Heart left ventricle (tissue), 16 donors: ENCODE results near the gene XPNPEP3. TPM values are rescaled to one million over a fixed set of nuclear protein-coding genes. Genes with fewer than 3 reads are reported as not detected.

ENCODE experiments used
- ATAC-seq, 4 donors: fragments of 200-7000 bp; cut with Tn5 transposase; one replicate each; pipeline ENCODE4 v1.9.1; 2020 to 2022; ENCODE audit warnings: moderate library complexity in 4 of 4, mild to moderate bottlenecking in 3 of 4, moderate number of reproducible peaks in 1 of 4
- DNase-seq, 5 donors: peaks; one replicate each; pipeline ENCODE4 v3.0.0-alpha.2; 2020
- H3K27ac ChIP-seq, 12 donors: fragments of 200-600 bp; sonication (generic) in 4 of 12; one replicate each; pipeline versions ENCODE4 v1.5.0 to v1.8.0; 2016 to 2022; ENCODE audit warnings: mild to moderate bottlenecking in 2 of 12
- H3K27me3 ChIP-seq, 9 donors: fragments of 200-600 bp; sonication (generic) in 2 of 9; one replicate each; pipeline versions ENCODE4 v1.5.1 to v1.8.0; 2016 to 2022; ENCODE audit warnings: mild to moderate bottlenecking in 3 of 9
- H3K36me3 ChIP-seq, 9 donors: fragments of 200-600 bp; sonication (generic) in 2 of 9; one replicate each; pipeline versions ENCODE4 v1.5.0 to v1.8.0; 2018 to 2022; ENCODE audit warnings: mild to moderate bottlenecking in 2 of 9
- H3K4me1 ChIP-seq, 12 donors: fragments of 200-600 bp; sonication (generic) in 4 of 12; one replicate each; pipeline versions ENCODE4 v1.5.0 to v1.8.0; 2016 to 2022; ENCODE audit warnings: mild to moderate bottlenecking in 3 of 12
- H3K4me3 ChIP-seq, 12 donors: fragments of 200-600 bp; sonication (generic) in 4 of 12; one replicate each; pipeline versions ENCODE4 v1.5.0 to v1.8.0; 2017 to 2022; ENCODE audit warnings: mild to moderate bottlenecking in 9 of 12, moderate library complexity in 4 of 12
- H3K9me3 ChIP-seq, 12 donors: fragments of 200-600 bp; sonication (generic) in 4 of 12; one replicate each; pipeline versions ENCODE4 v1.5.0 to v1.8.0; 2016 to 2022; ENCODE audit warnings: mild to moderate bottlenecking in 1 of 12
- POLR2A ChIP-seq, 2 donors: fragments of 450-650 bp; IDR thresholded peaks; one replicate each; pipeline ENCODE4 v1.6.1; 2017; ENCODE audit warnings: antibody characterized with exemption in 2 of 2, mild to moderate bottlenecking in 2 of 2, moderate library complexity in 2 of 2
- WGBS, 4 donors: extraction: QIAGEN DNeasy Blood & Tissue Kit in 2 of 4; methylation state at CpG; one replicate each; pipeline versions ENCODE4 v1.1.5 to v1.1.7; 2013 to 2018; 5-methylcytosine and 5-hydroxymethylcytosine counted together
- intact Hi-C, 10 donors: fragments of 100-400 bp; cut with DNase I; formaldehyde crosslinking; loops; one replicate each; pipeline versions ENCODE4 v1.11.1 to v1.14.2; 2022
- polyA plus RNA-seq, 2 donors: library from polyadenylated mRNA; stranded (reverse); fragments of 200-250 nt; gene quantifications; one replicate each; pipeline ENCODE4 v1.2.3, GENCODE V29; 2013
- total RNA-seq, 9 donors: library from RNA; depleted of rRNA in 2 of 9; stranded (reverse); fragments of >200 nt in 2 of 9; fragmentation: NEBNext Ultra II Directional in 3 of 9; extraction: Animal tissue kit (Norgen Biotek cat#: 25700) in 3 of 9; gene quantifications; one replicate each; pipeline versions ENCODE4 v1.1.0 to v1.2.4, GENCODE V29; 2016 to 2023
- TF ChIP-seq, protein P1 (sequence below), 12 donors: fragments of 200-600 bp; sonication (generic) in 4 of 12; IDR thresholded peaks; one replicate each; pipeline versions ENCODE4 v1.5.0 to v1.8.0; 2018 to 2022; ENCODE audit warnings: antibody characterized with exemption in 12 of 12, mild to moderate bottlenecking in 5 of 12
- donor health status: ischemic (EF 13 %, LVEDD 7.1; RV severe dilation, severe dysfunction).
- donor health status: healthy with polysubstance abuse.
- donor health status: DM: no; HTN: yes; CAD: no.
- donor health status: DM: no; HTN: no; CAD: no.
- donor health status: ischemic (EF 25% LVEDD 6.9; RV normal size, moderate dysfunction).
- donor health status: ischemic (EF 25% LVEDD 5.7; RV mildly dilated, moderate dysfunction).
- donor health status: healthy.
- donor health status: DM: yes; HTN: yes; CAD: no.
- donor health status: ischemic (EF 35%, LVEDD 5.7; RV mildly dilated, moderate dysfunction).
- donor health status: nonischemic (EF 11% LVEDD 7.7; RV severe dilation, severe dysfunction).
- donor health status: DM: yes; HTN: yes; CAD: no.
- donor health status: PGD.
- donor health status: ischemic (EF 29% LVEDD 5.4; RV normal size, mild dysfunction).
- donor health status: nonischemic (EF 23%, LVEDD 6.1; RV moderate dilation, normal function).

XPNPEP3 gene
- total and polyA plus RNA-seq, 11 donors: 5.1 to 37.9 (median 22.5) TPM

DNA sequence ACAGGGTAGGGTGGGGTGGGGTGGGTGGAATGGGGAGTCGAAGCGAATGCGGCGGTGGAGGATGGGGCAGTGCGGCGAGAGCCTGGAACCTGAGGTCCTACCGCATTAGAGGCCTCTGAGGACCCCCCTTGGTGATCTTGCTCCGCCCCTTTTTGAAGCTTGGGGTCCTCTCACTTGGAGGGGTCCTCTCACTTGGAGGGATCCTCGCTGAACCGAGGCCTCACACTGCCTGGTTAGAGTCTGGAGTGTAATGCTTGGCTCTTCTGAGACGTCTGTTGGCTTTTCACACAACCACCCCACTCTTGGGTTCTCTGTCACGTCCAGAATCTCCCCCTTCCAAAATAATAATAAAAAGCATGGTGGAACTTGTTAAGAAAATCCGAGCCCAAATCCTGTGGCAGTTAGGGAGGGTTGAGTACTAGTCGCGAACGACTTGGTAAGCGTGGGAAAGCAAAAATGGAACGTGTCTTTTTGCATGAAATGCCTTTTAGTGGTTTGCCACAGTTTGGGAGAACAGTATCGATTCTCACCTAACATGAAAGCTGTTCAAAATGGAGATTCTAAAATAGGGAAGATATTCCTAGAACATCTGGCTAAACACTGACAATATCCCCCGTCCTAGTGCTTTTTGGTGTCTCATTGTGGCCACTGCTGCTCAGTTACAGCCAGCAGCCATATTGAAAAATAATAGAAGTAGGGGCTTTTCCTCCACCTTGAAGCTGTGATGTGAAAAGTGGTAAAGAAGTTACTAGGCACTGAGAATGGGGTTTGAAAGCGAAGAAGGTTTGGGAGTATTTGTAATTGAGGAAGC lies 95.1 kb downstream of the XPNPEP3 start:
- Histone ChIP-seq H3K36me3 (peaks cover 0 to 40% (median 36%) of the 10 kb centered on the region in 9 donors), H3K4me3 (peak overlapping the region; percentile 56 to 96 (median 84)), H3K27me3 (no peaks in the 10 kb centered on the region), H3K27ac (peak overlapping the region; percentile 81 to 99 (median 95)), H3K4me1 (peaks cover 0 to 37% (median 25%) of the 10 kb centered on the region in 12 donors), H3K9me3 (no peaks in the 10 kb centered on the region)
- TF ChIP-seq, protein P1, sequence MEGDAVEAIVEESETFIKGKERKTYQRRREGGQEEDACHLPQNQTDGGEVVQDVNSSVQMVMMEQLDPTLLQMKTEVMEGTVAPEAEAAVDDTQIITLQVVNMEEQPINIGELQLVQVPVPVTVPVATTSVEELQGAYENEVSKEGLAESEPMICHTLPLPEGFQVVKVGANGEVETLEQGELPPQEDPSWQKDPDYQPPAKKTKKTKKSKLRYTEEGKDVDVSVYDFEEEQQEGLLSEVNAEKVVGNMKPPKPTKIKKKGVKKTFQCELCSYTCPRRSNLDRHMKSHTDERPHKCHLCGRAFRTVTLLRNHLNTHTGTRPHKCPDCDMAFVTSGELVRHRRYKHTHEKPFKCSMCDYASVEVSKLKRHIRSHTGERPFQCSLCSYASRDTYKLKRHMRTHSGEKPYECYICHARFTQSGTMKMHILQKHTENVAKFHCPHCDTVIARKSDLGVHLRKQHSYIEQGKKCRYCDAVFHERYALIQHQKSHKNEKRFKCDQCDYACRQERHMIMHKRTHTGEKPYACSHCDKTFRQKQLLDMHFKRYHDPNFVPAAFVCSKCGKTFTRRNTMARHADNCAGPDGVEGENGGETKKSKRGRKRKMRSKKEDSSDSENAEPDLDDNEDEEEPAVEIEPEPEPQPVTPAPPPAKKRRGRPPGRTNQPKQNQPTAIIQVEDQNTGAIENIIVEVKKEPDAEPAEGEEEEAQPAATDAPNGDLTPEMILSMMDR (IDR thresholded peaks at IDR 0.05): no peak
- no peak for TF ChIP-seq POLR2A (IDR thresholded peaks at IDR 0.05)
- intact Hi-C loops: loop anchor here (1.0 to 5.0 kb wide), 6 partner anchors 69 to 140 kb away; partner anchors contain the start of gene EP300 (in 1 of the 10)
- no peak for DNase-seq
- peak in 2 of 4 donors; percentile 0 for ATAC-seq
- WGBS, 4 donors: 5 to 7% (median 6%) methylated on average over 19 to 21 of the region's 21 CpGs

DNA sequence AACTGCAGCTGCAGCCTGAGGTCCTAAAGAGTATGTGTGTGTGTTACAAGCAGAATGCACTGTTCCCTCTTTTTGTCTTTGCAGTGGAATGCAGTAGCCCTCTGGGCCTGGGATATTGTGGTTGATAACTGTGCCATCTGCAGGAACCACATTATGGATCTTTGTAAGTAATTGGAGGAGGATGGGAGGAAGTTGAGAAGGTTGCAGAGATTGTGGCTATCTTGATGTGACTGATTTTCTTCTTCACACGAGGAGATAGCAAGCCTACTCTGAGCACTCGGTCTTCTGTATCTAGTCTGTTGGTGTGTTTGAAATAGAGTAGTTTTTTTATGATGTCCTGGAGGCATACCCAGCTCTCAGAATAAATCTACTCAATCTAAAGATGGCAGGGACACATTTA lies 96.5 kb downstream of the XPNPEP3 start:
- no peak overlapping the region for H3K4me3 ChIP-seq
- H3K27me3 ChIP-seq: no peaks in the 10 kb centered on the region
- H3K4me1 ChIP-seq: peaks cover 0 to 37% (median 25%) of the 10 kb centered on the region in 12 donors
- H3K36me3 ChIP-seq: peaks cover 0 to 53% (median 46%) of the 10 kb centered on the region in 9 donors
- no peak for TF ChIP-seq POLR2A (IDR thresholded peaks at IDR 0.05)
- TF ChIP-seq, protein P1 (IDR thresholded peaks at IDR 0.05): no peak
- H3K27ac ChIP-seq: peak overlapping the region in 2 of 12 donors; percentile 11 to 92
- intact Hi-C loops: loop anchor here in 5 of 10 donors (5.0 kb wide), 2 partner anchors 69 to 139 kb away; partner anchors contain the start of gene EP300 (in 1 of the 5)
- DNase-seq (no peak), ATAC-seq (no peak)
- WGBS, 4 donors: 47 to 54% (median 51%) methylated on average over 2 of the region's 2 CpGs
- H3K9me3 ChIP-seq: no peaks in the 10 kb centered on the region

DNA sequence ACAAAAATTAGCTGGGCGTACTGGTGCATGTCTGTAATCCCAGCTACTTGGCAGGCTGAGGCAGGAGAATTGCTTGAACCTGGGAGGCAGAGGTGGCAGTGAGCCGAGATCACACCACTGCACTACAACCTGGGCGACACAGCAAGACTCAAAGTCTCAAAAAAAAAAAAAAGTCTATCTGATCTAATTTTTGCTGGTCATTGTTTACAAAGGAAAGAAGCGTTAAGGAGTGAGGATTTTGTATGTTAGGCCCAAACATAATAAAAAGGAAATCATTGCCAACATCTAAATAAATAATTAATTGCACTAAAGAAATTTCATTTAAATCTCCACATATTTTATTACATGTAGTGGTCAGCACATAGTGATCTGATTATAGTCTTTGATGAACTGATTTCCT lies 97.2 kb downstream of the XPNPEP3 start:
- H3K36me3 ChIP-seq: peaks cover 0 to 59% (median 49%) of the 10 kb centered on the region in 9 donors
- H3K27ac ChIP-seq: no peak overlapping the region
- no peaks in the 10 kb centered on the region for H3K9me3 ChIP-seq
- no peak overlapping the region for H3K4me3 ChIP-seq
- ATAC-seq (no peak), DNase-seq (no peak)
- WGBS, 4 donors: 83 to 92% (median 86%) methylated on average over 4 of the region's 4 CpGs
- intact Hi-C loops: loop anchor here in 5 of 10 donors (5.0 kb wide), 2 partner anchors 68 to 138 kb away; partner anchors contain the start of gene EP300 (in 1 of the 5)
- no peaks in the 10 kb centered on the region for H3K27me3 ChIP-seq
- peaks cover 0 to 40% (median 26%) of the 10 kb centered on the region in 12 donors for H3K4me1 ChIP-seq
- TF ChIP-seq POLR2A (IDR thresholded peaks at IDR 0.05): no peak
- TF ChIP-seq, protein P1 (IDR thresholded peaks at IDR 0.05): no peak

DNA sequence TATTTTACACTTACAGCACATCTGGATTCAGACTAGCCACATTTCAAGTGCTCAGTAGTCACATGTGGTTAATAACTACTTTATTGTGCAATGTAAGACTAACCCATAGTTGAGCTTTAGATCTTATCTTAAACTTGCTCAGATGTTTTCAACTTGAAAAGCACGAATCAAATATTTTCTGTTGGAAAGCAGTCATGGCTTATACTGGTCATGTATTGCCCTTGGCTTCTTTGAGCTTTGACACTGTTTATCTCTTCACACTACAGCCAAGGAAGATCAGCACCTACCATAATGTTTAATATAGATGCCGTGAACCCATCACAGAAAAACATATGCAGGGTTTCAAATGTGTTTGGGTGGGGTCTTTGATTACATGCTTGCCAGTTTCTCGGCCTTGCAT lies 98.6 kb downstream of the XPNPEP3 start:
- H3K4me1 ChIP-seq: peaks cover 0 to 48% (median 22%) of the 10 kb centered on the region in 12 donors
- H3K4me3 ChIP-seq: no peak overlapping the region
- no peak for DNase-seq
- intact Hi-C loops: no loop called here
- no peak for ATAC-seq
- H3K27me3 ChIP-seq: no peaks in the 10 kb centered on the region
- H3K36me3 ChIP-seq: peaks cover 0 to 71% (median 56%) of the 10 kb centered on the region in 9 donors
- no peak overlapping the region for H3K27ac ChIP-seq
- H3K9me3 ChIP-seq: no peaks in the 10 kb centered on the region
- TF ChIP-seq, protein P1 (IDR thresholded peaks at IDR 0.05): no peak
- TF ChIP-seq POLR2A (IDR thresholded peaks at IDR 0.05): no peak
- WGBS, 4 donors: 70 to 85% (median 76%) methylated on average over 3 of the region's 3 CpGs
